PC-3 (cell line): ENCODE data around the gene ABHD6. TPM values are rescaled to one million over a fixed set of nuclear protein-coding genes. Genes with fewer than 3 reads are reported as not detected.

Source experiments
- ATAC-seq: fragments of 200-7000 bp; cut with Tn5 transposase; 2 replicates; pipeline ENCODE4 v1.9.1; 2020; ENCODE audit warnings: mild to moderate bottlenecking, moderate library complexity
- BruUV-seq: library from RNA; stranded (reverse); fragments of 400-500 nt; replicated peaks from 2 replicates; lab custom pipeline; 2021; lab: Mats Ljungman, UMichigan
- CTCF ChIA-PET: fragments of 300-600 bp; sonication (Branson Sonifier 250); formaldehyde crosslinking; loops from one replicate; lab custom pipeline; 2022; ENCODE audit warnings: antibody characterized with exemption; lab: Charles Lee
- POLR2A ChIA-PET: fragments of 300-600 bp; sonication (Branson Sonifier 250); formaldehyde crosslinking; loops from one replicate; lab custom pipeline; 2022; ENCODE audit warnings: antibody characterized with exemption; ENCODE audit not compliant: unreplicated experiment; lab: Charles Lee
- DNase-seq: peaks from one replicate; pipeline ENCODE4 v3.0.0-alpha.2; 2015
- H2AFZ ChIP-seq: fragments of 300-600 bp; sonication (generic); 2 replicates; pipeline ENCODE4 v1.6.0; 2016; ENCODE audit warnings: antibody characterized with exemption, low read length
- H3F3A ChIP-seq: fragments of 300-600 bp; sonication (generic); one replicate; pipeline ENCODE4 v1.6.0; 2017; ENCODE audit warnings: antibody characterized with exemption, low read length, control low read depth, mild to moderate bottlenecking; ENCODE audit not compliant: unreplicated experiment
- H3K27ac ChIP-seq: fragments of 300-600 bp; sonication (generic); 2 replicates; pipeline ENCODE4 v1.5.1; 2016; ENCODE audit warnings: mild to moderate bottlenecking, low read length
- H3K27me3 ChIP-seq: fragments of 300-600 bp; sonication (generic); 2 replicates; pipeline ENCODE4 v1.6.1; 2016; ENCODE audit warnings: low read length, mixed read lengths
- H3K36me3 ChIP-seq: fragments of 300-600 bp; sonication (generic); 2 replicates; pipeline ENCODE4 v1.6.1; 2016; ENCODE audit warnings: low read depth, mixed run types, low read length, mixed read lengths
- H3K4me1 ChIP-seq: fragments of 300-600 bp; sonication (generic); 2 replicates; pipeline ENCODE4 v1.5.1; 2016; ENCODE audit warnings: low read length; ENCODE audit not compliant: insufficient read depth
- H3K4me2 ChIP-seq: fragments of 300-600 bp; sonication (generic); 2 replicates; pipeline ENCODE4 v1.6.0; 2016; ENCODE audit warnings: low read length
- H3K4me3 ChIP-seq: fragments of 300-600 bp; sonication (generic); 2 replicates; pipeline ENCODE4 v1.5.1; 2016; ENCODE audit warnings: mild to moderate bottlenecking, low read length, mixed read lengths
- H3K79me2 ChIP-seq: fragments of 300-600 bp; sonication (generic); 2 replicates; pipeline ENCODE4 v1.6.1; 2017; ENCODE audit warnings: low read length, mixed read lengths
- H3K9ac ChIP-seq: fragments of 300-600 bp; sonication (generic); 2 replicates; pipeline ENCODE4 v1.6.0; 2016; ENCODE audit warnings: mild to moderate bottlenecking, low read length
- H3K9me2 ChIP-seq: fragments of 300-600 bp; sonication (generic); replicated peaks from 2 replicates; pipeline ENCODE4 v1.6.1; 2016; ENCODE audit warnings: mixed run types, low read length, mixed read lengths
- H3K9me3 ChIP-seq: fragments of 300-600 bp; sonication (generic); 2 replicates; pipeline ENCODE4 v1.6.1; 2016; ENCODE audit warnings: low read length, mixed read lengths
- H4K20me1 ChIP-seq: fragments of 300-600 bp; sonication (generic); 2 replicates; pipeline ENCODE4 v1.6.1; 2016; ENCODE audit warnings: low read length, mixed read lengths
- EZH2 ChIP-seq: fragments of 300-600 bp; sonication (generic); IDR thresholded peaks from one replicate; pipeline ENCODE4 v1.6.1; 2017; ENCODE audit warnings: antibody characterized with exemption, mild to moderate bottlenecking, low read length; ENCODE audit not compliant: unreplicated experiment
- EZH2phosphoT487 ChIP-seq: fragments of 300-600 bp; sonication (generic); IDR thresholded peaks from 2 replicates; pipeline ENCODE4 v1.6.1; 2018; ENCODE audit warnings: mild to moderate bottlenecking, antibody characterized with exemption, low read length, borderline replicate concordance
- intact Hi-C: fragments of 100-400 bp; cut with micrococcal nuclease; formaldehyde crosslinking; loops from 2 replicates; pipeline ENCODE4 v1.9.0; 2023
- total RNA-seq: library from RNA; depleted of rRNA; stranded (reverse); fragments of >200 nt; gene quantifications from 2 replicates; pipeline ENCODE4 v1.2.3, GENCODE V29; 2014
- TF ChIP-seq, protein P1 (sequence below): fragments of 300-600 bp; sonication (generic); conservative IDR thresholded peaks from 2 replicates; pipeline ENCODE4 v1.5.1; 2017; ENCODE audit warnings: antibody characterized with exemption, low read depth, mild to moderate bottlenecking, low read length

Gene ABHD6
- total RNA-seq, 1 experiment from 2014 or later: 13.4 TPM

- H3K9me3 ChIP-seq: no peaks in the 10 kb centered on the region
- peak within 1 kb of the TSS; percentile 81 for H2AFZ ChIP-seq
- no TSS peak for BruUV-seq
- peak within 1 kb of the TSS; percentile 91 for H3K27ac ChIP-seq
- H3K27me3 ChIP-seq: no peaks in the 10 kb centered on the region
- H3K79me2 ChIP-seq: peaks cover 22% of the 10 kb centered on the region
- peak within 1 kb of the TSS; percentile 92 for H3K4me2 ChIP-seq
- peak; percentile 78 for ATAC-seq
- H4K20me1 ChIP-seq: no peaks in the 10 kb centered on the region
- H3K4me1 ChIP-seq: peaks cover 36% of the 10 kb centered on the region
- CTCF ChIA-PET: interaction anchor here (0.6 to 0.8 kb wide), 2 partner anchors 23 to 298 kb away, joined by 3 to 6 read pairs; no protein-coding TSS in a partner anchor
- TF ChIP-seq, protein P1, sequence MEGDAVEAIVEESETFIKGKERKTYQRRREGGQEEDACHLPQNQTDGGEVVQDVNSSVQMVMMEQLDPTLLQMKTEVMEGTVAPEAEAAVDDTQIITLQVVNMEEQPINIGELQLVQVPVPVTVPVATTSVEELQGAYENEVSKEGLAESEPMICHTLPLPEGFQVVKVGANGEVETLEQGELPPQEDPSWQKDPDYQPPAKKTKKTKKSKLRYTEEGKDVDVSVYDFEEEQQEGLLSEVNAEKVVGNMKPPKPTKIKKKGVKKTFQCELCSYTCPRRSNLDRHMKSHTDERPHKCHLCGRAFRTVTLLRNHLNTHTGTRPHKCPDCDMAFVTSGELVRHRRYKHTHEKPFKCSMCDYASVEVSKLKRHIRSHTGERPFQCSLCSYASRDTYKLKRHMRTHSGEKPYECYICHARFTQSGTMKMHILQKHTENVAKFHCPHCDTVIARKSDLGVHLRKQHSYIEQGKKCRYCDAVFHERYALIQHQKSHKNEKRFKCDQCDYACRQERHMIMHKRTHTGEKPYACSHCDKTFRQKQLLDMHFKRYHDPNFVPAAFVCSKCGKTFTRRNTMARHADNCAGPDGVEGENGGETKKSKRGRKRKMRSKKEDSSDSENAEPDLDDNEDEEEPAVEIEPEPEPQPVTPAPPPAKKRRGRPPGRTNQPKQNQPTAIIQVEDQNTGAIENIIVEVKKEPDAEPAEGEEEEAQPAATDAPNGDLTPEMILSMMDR: peak; percentile 26; the same call in 1 of the 2 replicates
- TF ChIP-seq EZH2 (no peak), EZH2phosphoT487 (peak; percentile 49; the same call in 1 of the 2 replicates)
- peak within 1 kb of the TSS; percentile 85 for H3K9ac ChIP-seq
- H3K4me3 ChIP-seq: peak within 1 kb of the TSS; percentile 95
- H3K9me2 ChIP-seq: no peaks in the 10 kb centered on the region
- POLR2A ChIA-PET: no interaction called here
- peaks cover 5% of the 10 kb centered on the region for H3F3A ChIP-seq
- intact Hi-C loops: loop anchor here (1.0 to 2.0 kb wide), 4 partner anchors 26 to 200 kb away; partner anchors contain the start of genes HTD2 and RPP14
- H3K36me3 ChIP-seq: no peaks in the 10 kb centered on the region
- DNase-seq: peak; percentile 74
These were observed 95.1 kb downstream of the ABHD6 start, which contains the start of gene PXK for GRCh38 chr3:58332575-58333188. Gene PXK, plus strand, starts transcription at chr3:58332892. Its CDS starts 97 bp downstream, at chr3:58332989.

DNA sequence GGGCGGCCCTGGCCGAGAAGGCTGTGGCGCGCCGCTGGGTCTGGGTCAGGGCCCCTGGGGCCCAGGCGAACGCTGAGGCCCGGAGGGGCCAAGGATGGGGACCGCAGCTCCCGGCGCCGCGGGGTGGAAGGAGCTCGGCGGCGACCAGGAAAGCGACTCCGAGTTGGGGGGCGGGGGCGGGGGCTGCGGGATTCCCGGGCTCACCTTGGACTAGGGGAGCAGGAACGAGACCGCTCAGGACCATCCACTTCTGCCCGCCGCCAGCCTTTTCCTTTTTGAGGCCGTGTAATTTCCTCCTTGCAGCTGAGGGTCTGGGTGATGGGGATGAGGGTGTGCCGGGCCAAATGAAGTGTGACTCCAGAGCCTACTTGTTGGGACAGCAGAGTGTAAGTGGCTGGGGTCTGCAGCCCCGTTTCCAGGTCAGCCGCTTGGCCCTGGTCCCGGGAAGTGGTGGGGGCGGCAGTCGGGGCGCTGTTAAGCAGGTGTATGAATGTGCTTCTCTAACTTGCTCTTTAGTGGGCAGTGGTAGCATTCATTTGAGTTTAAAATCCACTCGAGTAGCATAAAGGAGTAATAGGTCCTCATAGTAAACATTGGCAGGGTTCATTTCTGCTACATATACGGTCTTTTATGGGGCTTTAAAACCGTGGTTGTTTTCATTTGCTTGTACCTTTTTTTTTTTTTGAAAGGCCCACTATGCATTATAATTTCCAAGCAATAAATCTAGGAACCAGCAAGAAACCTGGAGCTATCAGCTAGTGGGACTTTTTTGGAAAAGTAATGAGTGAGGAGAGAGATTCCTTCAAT is 95.8 kb downstream of the ABHD6 start:
- DNase-seq (peak; percentile 40), ATAC-seq (peak; percentile 44)
- ChIA-PET CTCF (interaction anchor here (0.6 to 0.8 kb wide), 5 partner anchors 22 to 141 kb away, joined by 3 to 6 read pairs (median 4); no protein-coding TSS in a partner anchor), POLR2A (no interaction called here)
- Histone ChIP-seq H3K4me1 (peaks cover 36% of the 10 kb centered on the region), H3K4me2 (peak overlapping the region; percentile 92), H4K20me1 (no peaks in the 10 kb centered on the region), H3K9ac (peak overlapping the region; percentile 85), H3K9me3 (no peaks in the 10 kb centered on the region), H3K36me3 (no peaks in the 10 kb centered on the region), H3K9me2 (no peaks in the 10 kb centered on the region), H3F3A (peaks cover 5% of the 10 kb centered on the region), H2AFZ (peak overlapping the region; percentile 67), H3K4me3 (peak overlapping the region; percentile 95), H3K27me3 (no peaks in the 10 kb centered on the region), H3K27ac (peak overlapping the region; percentile 91), H3K79me2 (peaks cover 22% of the 10 kb centered on the region)
- TF ChIP-seq EZH2 (no peak), EZH2phosphoT487 (no peak)
- TF ChIP-seq, protein P1: peak; percentile 49
- TSS peak; percentile 44 for BruUV-seq
- intact Hi-C loops: loop anchor here (1.0 to 2.0 kb wide), 3 partner anchors 27 to 199 kb away; partner anchors contain the start of genes HTD2 and RPP14
